HG03460 (cell line): ENCODE results near the gene SH3RF3.

Experiments used
- ATAC-seq: cut with Tn5 transposase; IDR thresholded peaks from one replicate; pipeline ENCODE4 v1.9.1; 2021; ENCODE audit not compliant: unreplicated experiment

SH3RF3 gene

GRCh38 chr2:109199790-109200189, 70.8 kb downstream of the SH3RF3 start:
- ATAC-seq: no peak

- ATAC-seq: no peak
Observed at GRCh38 chr2:109200616-109201464, 71.8 kb downstream of the SH3RF3 start.

- ATAC-seq: no peak
Observed at GRCh38 chr2:109201465-109202327, 72.7 kb downstream of the SH3RF3 start.

- ATAC-seq: no peak
Observed at GRCh38 chr2:109202486-109202885, 73.5 kb downstream of the SH3RF3 start.

DNA sequence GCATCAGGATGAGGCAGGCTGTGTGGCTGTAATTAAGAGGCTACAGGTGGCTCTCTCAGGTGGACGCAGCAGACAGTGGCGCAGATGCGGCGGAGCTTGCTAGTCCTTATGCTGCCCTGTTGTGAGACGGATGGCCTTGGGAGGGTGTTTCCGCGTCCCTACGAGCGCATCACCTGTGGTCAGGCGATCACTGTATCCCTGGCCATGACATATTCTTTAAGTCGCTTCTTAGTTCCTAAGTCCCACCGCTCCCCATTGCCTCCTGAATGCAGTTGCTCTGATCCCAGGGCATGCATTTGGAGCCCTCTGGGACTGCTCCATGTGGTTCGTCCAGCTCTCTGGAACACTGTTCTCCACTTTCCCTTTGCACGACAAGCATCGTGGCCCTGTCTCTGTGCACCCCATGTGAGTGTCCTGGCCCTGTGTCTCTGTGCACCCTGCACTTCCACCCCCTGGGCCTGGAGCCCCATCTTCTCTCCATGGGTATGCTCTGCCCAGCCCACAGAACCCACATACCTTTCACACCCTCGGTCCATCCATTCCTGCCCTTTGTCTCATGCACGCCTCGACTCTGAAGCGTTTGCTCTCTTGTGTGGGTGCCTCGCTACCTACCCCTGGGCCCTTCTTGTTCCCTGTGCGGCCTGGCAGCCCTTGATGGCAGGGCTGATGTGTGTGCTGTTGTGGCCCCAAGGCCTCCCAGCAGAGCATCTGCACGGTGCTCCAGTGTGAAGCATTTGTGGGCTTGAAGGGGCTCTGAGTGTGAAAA, 74.4 kb downstream of the SH3RF3 start:
- ATAC-seq: no peak

- ATAC-seq: no peak
Observed at GRCh38 chr2:109204412-109204811, 75.4 kb downstream of the SH3RF3 start.

DNA sequence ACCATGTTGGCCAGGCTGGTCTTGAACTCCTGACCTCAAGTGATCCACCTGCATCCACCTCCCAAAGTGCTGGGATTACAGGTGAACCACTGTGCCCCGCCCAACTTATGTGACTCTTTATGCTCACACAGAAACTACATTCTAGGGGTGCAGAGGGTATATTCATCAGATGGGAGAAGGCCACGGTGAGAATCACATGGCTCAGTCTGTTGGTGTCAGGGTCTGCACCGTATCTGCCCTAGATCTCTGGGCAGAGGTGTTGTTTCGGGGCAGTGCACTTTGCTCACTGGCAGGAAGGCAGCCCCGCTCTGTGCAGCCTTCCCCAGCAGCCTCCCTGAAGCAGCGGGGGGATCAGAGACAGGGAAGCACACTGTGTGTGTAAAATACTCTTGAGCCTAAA, 76.4 kb downstream of the SH3RF3 start:
- no peak for ATAC-seq

- ATAC-seq: no peak
Observed at GRCh38 chr2:109206569-109207146, 77.7 kb downstream of the SH3RF3 start.

GRCh38 chr2:109207176-109207575, 78.2 kb downstream of the SH3RF3 start:
- ATAC-seq: no peak

DNA sequence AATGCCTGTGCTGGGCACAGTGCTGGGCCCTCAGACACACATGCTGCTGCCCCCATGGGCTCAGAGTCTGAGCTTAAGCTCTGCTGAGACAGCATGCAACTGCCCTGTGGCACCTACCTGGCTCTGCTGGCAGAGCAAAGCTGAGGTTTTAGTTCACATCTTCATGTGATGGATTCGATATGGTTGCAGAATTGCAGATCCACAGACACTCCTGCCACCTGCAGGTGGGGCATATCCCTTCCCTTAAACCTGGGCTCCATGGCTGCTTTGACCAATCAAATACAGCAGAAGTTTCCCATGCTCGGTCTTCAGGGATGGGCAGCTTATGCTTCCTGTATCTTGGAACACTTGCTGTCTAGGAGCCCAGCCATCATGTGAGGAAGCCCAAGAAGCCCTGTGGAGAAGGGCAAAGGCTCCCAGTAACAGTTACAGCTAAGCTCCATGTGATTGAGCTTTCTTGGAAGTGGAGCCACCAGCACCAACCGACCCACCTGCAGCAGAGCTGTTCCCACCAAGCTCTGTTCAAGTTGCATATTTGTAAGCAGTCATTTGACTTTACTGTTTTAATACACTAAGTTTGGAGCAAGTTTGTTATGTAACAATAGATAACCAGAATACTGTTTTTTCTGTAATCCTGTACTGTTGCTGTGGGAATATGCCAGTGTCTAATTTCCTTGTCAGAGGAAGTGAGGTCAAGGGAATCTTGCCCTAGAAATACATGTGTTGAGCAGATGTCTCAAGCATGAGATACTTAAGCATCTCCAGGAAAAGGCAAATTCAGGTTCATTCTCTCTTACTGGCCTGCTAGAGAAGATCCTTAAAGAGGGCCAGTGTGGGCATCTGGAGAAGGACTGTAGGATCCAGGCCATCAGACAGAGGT, 79.3 kb downstream of the SH3RF3 start:
- no peak for ATAC-seq

GRCh38 chr2:109208951-109209335, 79.9 kb downstream of the SH3RF3 start:
- no peak for ATAC-seq

DNA sequence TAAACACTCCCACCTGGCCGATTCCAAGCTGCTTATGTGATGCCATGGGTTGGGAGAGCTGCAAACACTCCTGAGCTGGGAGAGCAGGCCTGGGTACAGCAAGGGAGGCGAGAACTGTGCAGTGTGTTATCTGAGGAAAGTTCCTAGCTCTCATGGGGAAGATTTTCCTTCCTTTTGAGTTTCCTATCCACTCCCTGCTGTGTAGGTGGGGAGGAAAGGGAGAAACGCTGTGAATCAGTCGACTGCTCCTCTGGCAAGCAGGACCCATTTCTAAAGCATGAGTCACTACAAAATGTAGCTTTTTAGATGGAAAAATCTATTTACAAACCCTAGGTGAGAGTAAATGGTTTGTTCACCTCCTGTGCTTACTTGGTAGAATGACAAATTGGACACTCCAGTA, 80.4 kb downstream of the SH3RF3 start:
- ATAC-seq: no peak

- no peak for ATAC-seq
Observed at GRCh38 chr2:109209941-109210340, 80.9 kb downstream of the SH3RF3 start.

DNA sequence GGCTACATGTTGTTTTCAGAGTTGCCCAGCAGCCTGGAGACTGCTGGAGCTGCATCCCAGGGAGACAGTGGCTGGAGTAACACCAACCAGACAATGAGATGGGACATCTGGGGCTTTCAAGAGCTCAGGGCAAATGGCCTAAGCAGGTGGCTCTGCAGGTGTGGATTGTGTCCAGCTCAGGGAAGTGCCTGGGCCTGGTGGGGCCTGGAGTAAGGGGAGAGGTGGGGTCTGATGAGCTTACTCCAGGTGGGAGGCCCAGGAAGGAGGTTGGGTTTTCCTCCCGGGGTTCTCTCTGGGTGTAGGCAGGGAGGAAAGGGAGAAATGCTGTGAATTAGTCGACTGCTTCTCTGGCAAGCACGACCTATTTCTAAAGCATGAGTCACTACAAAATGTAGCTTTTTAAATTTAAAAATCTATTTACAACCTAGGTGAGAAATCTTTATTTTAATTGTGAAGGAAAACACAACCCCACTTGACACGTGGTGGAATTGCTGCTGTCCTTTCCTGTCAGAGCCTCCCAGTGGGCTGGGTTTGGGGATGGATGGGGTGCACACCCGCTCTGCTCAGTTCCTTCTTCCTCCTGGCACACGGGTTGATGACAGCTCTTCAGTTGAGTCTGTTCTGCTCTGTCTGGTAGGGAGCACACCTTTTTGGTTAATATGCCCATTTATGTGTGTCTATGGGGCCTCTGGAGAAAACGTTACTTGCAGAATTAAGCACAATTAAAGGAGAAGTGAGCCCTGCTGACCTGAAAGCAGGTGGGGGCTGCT, 81.6 kb downstream of the SH3RF3 start:
- no peak for ATAC-seq

GRCh38 chr2:109211315-109211714, 82.3 kb downstream of the SH3RF3 start:
- no peak for ATAC-seq

GRCh38 chr2:109212836-109213563, 84.0 kb downstream of the SH3RF3 start:
- no peak for ATAC-seq

GRCh38 chr2:109213646-109214433, 84.8 kb downstream of the SH3RF3 start:
- peak; percentile 52 for ATAC-seq
